HG02973 (cell line): ENCODE results near the gene CDH11.

Source experiments
- ATAC-seq: cut with Tn5 transposase; IDR thresholded peaks from one replicate; pipeline ENCODE4 v1.9.1; 2021; ENCODE audit warnings: moderate library complexity; ENCODE audit not compliant: unreplicated experiment

CDH11 gene

DNA sequence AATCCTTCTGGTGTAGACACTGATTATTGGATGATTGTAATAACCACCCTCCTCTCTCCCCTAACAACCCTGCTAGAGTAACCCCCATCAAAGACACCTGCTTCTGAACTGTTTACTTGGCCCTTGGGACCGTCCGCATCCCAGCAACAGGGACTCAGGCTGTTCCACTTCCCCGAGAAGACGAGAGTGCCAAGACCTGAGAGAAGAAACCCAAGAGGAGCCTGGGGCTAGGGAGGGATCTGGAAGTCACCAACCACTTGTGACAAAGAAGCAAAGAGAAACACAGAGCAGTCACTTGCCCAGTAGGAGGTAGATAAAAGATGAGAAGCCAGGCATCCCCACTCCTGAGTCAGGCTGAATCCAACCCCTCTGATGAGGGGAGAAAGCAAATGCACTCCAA, 84.3 kb downstream of the CDH11 start:
- no peak for ATAC-seq

DNA sequence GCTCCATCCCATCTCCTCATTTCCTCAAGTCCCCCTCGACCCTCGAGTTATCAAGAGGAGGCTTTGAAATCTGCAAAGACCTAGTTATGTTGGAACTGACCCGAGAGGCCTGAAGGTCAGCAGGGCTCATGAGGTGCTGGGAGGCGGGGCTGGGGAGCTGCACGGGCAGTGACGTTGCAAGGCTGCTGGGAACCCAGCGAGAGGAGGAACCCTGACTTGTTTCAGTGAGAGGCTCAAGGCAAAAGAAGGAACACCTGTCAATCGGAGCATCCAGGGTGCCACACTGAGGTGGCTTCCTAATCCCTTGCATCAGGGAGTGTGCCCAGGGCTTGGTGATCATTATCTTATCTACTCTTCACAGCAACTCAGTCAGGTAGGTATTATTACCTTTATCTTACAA, 86.9 kb downstream of the CDH11 start:
- ATAC-seq = no peak

DNA sequence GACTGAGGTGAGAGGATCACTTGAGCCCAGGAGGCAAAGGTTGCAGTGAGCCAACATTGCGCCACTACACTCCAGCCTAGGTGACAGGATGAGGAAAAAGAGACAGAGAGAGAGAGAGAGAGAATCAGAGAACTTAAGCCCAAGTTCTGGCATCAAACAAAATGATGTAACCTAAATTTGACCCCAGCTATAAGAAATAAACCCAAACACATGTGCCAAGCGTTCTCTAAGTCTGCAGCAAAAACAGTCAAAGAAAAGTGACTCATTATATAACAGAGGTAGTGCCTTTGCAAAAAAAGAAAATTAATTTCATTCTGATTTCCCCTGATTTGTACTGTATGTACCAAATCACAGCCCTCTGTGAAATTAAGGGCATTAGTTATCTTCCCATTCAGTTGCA, 89.5 kb downstream of the CDH11 start:
- no peak for ATAC-seq

- no peak for ATAC-seq
Measured at GRCh38 chr16:65024767-65025178, 97.1 kb downstream of the CDH11 start.

- no peak for ATAC-seq
Measured at GRCh38 chr16:65023802-65024201, 98.1 kb downstream of the CDH11 start.

- ATAC-seq = no peak
Measured at GRCh38 chr16:65021852-65022595, 99.8 kb downstream of the CDH11 start.

GRCh38 chr16:65016754-65017153, 105.1 kb downstream of the CDH11 start:
- no peak for ATAC-seq

DNA sequence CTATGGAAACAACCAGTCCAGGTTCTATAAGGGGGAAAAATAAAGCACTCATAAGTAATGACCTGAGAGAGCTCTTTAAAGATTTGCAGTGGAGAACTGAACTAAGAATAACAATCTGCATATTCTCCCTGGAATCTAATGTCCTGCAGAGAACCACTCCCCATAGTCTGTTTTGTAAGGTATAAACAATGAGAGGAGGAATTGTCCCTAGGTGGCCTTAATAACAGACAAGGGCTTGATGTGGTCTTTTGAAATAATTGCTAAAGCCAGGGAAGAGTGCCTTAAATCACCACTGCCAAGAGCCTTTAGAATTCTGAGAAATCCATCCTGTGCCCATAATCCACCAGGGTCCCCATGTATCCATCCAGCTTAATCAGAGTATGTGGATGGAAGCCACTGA, 106.3 kb downstream of the CDH11 start:
- ATAC-seq = no peak

DNA sequence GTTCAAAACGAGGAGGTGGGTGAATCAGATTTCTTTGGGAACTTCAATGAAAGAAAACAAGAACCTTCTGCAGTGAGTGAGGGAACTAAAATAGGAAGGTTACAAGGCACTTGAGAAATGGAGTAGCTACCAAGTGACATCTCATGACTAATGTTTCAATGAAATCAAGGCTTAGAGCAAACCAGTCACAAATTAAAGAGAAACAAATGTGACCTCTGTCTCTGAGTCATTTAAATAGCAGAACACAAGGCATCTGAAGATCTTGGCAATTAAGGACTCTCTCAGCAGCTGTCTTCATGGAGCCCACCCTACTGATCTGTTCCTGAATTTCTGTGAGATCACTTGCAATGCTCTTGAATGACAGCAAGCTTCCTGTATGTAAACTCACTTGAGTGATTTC, 109.5 kb downstream of the CDH11 start:
- ATAC-seq = no peak

DNA sequence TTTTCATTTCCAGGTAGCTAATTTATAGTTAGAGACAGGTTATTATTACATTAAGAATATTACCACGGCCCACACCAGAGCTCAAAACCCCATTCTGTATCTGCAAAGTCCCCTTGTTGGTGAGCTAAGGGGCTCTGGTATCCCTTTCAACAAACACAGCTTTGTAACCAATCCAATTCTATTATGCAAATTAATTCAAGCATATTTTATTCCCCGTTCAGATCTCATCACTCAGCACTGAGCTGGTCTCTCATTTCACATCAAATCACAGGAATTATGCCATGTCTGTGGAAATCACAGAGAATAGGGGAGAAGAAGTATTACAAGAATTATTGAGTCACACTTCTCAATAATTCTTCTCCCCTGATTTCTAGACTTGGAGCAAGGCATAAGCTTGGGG, 111.7 kb downstream of the CDH11 start:
- ATAC-seq = no peak

DNA sequence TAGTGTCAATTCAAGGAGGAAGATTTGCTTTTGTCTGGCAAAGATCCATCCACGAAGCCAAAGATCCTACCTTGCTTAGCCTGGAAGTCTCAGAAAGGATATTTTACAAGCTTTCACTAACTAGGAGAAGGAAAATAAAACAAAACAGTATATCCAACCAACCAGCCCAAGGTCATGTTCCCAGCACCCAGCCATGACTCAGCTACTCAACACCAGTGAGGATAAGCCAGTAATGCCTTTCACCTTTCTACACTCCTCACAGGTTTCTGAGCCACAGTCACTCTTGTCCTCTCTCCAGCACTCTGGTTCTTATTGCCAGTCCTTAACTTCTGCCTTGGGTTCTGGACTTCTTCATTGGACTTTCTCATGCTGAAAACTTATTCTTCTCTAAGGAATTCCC, 116.2 kb downstream of the CDH11 start:
- ATAC-seq = no peak

DNA sequence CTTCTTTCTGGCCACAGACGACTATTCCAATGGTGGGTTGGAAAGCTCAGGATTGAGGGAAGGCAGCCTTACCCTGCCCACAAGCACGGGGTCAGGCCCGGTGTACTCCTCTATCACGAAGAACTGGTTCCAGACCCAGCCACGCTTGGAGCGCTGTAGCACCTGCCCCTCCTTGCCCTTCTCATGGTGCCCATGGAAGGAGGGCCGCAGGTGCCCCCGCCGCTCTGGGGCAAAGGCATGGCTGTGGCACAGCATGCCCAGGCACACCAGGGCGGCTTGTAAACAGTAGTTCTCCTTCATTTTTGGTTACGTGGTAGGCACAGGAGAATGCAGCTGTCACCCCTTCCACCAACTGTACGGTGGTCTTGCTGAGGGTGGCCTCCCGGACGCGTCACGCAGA, 117.3 kb downstream of the CDH11 start:
- ATAC-seq = no peak

DNA sequence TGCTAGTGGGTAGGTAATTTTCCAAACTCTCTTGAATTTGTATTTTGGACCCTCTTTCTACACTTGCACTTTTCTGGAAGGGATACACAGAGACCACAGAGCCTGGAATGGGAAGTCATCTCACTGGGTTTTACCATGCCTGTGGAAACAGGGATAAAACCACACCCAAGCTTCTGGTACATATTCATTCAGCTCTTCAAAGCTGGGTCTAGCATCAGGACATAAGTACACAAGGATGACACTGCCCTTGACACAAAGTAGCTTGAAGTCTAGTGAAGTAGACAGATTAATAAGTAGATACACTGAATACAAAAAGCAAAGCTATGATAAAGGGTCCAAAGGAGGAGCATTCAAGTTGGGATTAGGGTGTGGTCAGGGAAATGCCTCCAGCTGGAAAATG, 118.2 kb downstream of the CDH11 start:
- ATAC-seq = no peak

- ATAC-seq = no peak
Measured at GRCh38 chr16:65002265-65002664, 119.6 kb downstream of the CDH11 start.

DNA sequence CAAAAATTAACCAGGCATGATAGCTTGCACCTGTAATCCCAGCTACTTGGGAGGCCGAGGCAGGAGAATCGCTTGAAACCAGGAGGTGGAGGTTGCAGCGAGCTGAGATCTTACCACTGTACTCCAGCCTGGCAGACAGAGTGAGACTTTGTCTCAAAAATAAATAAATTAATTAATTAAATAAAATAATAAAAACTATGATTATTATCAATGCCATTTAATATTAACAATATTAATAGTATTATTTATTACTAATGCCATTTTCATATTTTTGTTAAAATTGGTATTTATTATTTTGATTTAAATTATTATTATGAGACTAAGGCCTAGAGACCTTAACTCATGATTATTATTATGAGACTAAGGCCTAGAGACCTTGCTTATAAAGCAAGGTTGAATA, 121.2 kb downstream of the CDH11 start:
- no peak for ATAC-seq

GRCh38 chr16:64997751-64998150, 124.1 kb downstream of the CDH11 start:
- no peak for ATAC-seq

- ATAC-seq = no peak
Measured at GRCh38 chr16:64997121-64997520, 124.7 kb downstream of the CDH11 start.

- ATAC-seq = no peak
Measured at GRCh38 chr16:64996641-64997040, 125.2 kb downstream of the CDH11 start.

DNA sequence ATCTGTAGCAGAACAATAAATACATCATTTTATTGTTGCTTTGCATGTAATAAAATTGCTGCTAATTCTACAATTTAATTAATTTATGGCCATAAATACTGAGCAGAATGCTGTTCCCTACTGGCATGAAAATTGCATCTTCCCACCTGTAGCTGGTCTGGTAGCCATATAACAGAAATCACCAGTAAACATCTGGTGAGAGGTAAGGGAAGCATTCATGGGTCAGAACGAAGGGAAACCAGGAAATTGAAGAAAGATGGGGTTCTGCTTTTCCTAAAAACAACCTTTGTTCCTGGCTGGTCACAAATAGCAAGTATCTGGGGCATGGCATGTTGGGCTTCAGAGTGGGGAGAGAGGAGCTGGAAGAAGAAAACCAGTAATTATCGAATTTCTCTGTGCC, 128.4 kb downstream of the CDH11 start:
- ATAC-seq = no peak

DNA sequence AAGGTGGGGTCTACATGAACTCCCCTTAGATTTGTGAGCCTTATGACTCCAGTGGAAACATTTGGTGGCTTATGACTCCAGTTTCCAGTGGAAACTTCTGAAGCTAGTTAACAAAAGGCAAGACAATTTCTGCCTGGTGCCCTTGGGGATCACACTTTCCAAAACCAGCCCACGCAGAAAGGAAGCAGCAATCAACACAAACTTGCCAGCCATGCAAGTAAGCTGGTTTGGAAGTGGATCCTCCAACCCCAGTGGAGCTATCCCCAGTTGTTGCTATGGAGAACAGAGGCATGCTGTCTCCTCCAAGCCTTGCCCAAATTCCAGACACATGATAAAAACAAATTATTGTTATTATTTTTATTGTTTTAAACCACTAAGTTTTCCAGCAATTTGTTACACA, 130.9 kb downstream of the CDH11 start:
- ATAC-seq = no peak

DNA sequence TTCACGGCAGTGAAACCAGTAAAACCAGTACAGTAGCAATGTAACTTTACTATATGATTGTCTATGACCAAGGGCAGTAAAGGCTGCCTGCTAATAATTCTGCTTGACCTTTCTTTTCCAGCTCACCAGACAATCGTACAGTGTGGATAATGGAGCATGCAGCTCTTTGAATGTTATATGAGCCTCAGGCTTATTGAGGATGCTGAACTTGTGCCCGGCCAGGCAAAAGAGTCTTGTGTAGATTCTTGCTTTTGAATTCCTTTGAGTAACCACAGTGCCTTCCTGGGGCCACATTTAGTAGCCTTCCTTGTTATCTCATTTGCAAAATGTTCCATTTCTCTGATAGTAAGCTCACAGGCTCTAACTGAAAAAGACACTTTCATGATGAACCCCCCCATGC, 131.8 kb downstream of the CDH11 start:
- ATAC-seq = no peak

DNA sequence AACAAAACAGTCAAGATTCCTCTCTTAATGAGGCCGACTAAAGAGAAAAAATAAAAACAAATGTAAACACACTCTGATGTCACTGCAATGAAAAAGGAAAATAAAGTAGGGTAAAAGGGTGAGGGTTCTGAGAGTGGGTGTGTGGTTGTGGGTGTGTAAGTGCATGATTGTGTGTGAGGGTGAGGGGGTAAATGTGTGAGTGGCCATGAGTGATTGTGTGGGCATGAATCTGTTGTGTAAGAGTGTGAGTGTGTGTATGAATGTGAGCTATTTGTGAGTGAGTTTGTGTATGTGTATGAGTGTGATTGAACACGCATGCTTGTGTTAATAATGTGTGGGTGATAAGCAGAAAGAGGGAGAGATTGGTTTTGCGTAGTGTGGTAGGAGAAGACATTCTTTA, 132.8 kb downstream of the CDH11 start:
- no peak for ATAC-seq

- no peak for ATAC-seq
Measured at GRCh38 chr16:64983963-64984362, 137.9 kb downstream of the CDH11 start.
